Lower leg skin (tissue), 3 donors: ENCODE results near the gene GUCY2F.

Experiments used
- CTCF ChIP-seq, 3 donors: fragments of 450-650 bp; IDR thresholded peaks; one replicate each; pipeline ENCODE4 v1.5.1; 2016; ENCODE audit warnings: antibody characterized with exemption in 3 of 3, mild to moderate bottlenecking in 3 of 3, moderate library complexity in 2 of 3
- POLR2A ChIP-seq, 2 donors: fragments of 450-650 bp; IDR thresholded peaks; one replicate each; pipeline ENCODE4 v1.6.1; 2016 to 2017; ENCODE audit warnings: antibody characterized with exemption in 2 of 2, mild to moderate bottlenecking in 1 of 2, moderate library complexity in 1 of 2

- TF ChIP-seq CTCF (IDR thresholded peaks at IDR 0.05): no peak
- TF ChIP-seq POLR2A (IDR thresholded peaks at IDR 0.05): no peak
Observed at GRCh38 chrX:109489174-109489573, 7.3 kb upstream of the GUCY2F start.
